Effector memory CD4-positive, alpha-beta T cell (primary cell): ENCODE results near the gene SSU72.
A peak's percentile ranks its signal among the peaks of the same experiment; 100 is the strongest.

Experiments used
- DNase-seq, 3 donors: peaks; one replicate each; pipeline ENCODE4 v3.0.0-alpha.2; 2020
- H3K27ac ChIP-seq: 2 replicates; pipeline ENCODE4 v1.7.0; 2013; ENCODE audit warnings: mild to moderate bottlenecking, low read length, moderate library complexity; ENCODE audit not compliant: insufficient read depth, poor library complexity, severe bottlenecking
- H3K27me3 ChIP-seq: replicated peaks from 2 replicates; pipeline ENCODE4 v1.7.0; 2013; ENCODE audit warnings: mild to moderate bottlenecking, low read length; ENCODE audit not compliant: insufficient read depth, control insufficient read depth, poor library complexity, severe bottlenecking
- H3K36me3 ChIP-seq: 2 replicates; pipeline ENCODE4 v1.7.0; 2013; ENCODE audit warnings: mild to moderate bottlenecking, low read length, moderate library complexity; ENCODE audit not compliant: control insufficient read depth, insufficient read depth
- H3K4me1 ChIP-seq: 2 replicates; pipeline ENCODE4 v1.7.0; 2013; ENCODE audit warnings: low read length, mild to moderate bottlenecking; ENCODE audit not compliant: control insufficient read depth, insufficient read depth, poor library complexity, severe bottlenecking
- H3K4me3 ChIP-seq: 2 replicates; pipeline ENCODE4 v1.7.0; 2013; ENCODE audit warnings: low read length, low read depth, mild to moderate bottlenecking; ENCODE audit not compliant: insufficient read depth, poor library complexity, severe bottlenecking
- H3K9me3 ChIP-seq: 2 replicates; pipeline ENCODE4 v1.7.0; 2013; ENCODE audit warnings: mild to moderate bottlenecking, low read length, moderate library complexity; ENCODE audit not compliant: control insufficient read depth
- total RNA-seq, 3 donors: gene quantifications; one replicate each; lab custom pipeline; 2026; lab: John Stamatoyannopoulos, UW

SSU72 gene
- 83.6 to 136 (median 114) reads per million in 3 donors for total RNA-seq

- DNase-seq: peak; percentile 85 to 89 (median 87)
- Histone ChIP-seq H3K36me3 (peaks cover 7% of the 10 kb centered on the region), H3K4me3 (peak within 1 kb of the TSS; percentile 99), H3K9me3 (no peaks in the 10 kb centered on the region), H3K4me1 (peaks cover 10% of the 10 kb centered on the region), H3K27me3 (no peaks in the 10 kb centered on the region), H3K27ac (peak within 1 kb of the TSS; percentile 99)
These were observed at the start of gene SSU72 for GRCh38 chr1:1574721-1575537. SSU72 (minus strand) TSS chr1:1574863; CDS start chr1:1574557, 306 bp downstream.

- Histone ChIP-seq H3K4me3 (no peak overlapping the region), H3K4me1 (peaks cover 2% of the 10 kb centered on the region), H3K27me3 (no peaks in the 10 kb centered on the region), H3K9me3 (no peaks in the 10 kb centered on the region), H3K36me3 (no peaks in the 10 kb centered on the region), H3K27ac (no peak overlapping the region)
- DNase-seq: no peak
These were observed 49.2 kb upstream of the SSU72 start for GRCh38 chr1:1623631-1624442.

DNA sequence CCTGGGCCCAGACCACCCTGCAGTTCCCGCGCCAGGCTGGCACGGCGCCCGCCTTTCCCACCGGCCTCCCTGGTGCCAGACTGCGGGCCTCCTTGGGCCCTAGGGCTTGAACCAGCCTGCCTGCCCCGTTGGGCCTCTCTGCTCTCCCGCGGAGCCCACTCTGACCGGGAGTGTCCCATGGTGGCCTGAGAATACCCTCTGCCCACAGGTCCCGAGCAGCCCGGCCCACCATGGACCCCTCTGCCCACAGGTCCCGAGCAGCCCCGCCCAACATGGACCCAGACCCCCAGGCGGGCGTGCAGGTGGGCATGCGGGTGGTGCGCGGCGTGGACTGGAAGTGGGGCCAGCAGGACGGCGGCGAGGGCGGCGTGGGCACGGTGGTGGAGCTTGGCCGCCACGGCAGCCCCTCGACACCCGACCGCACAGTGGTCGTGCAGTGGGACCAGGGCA lies 48.5 kb upstream of the SSU72 start:
- Histone ChIP-seq H3K36me3 (no peaks in the 10 kb centered on the region), H3K4me1 (no peaks in the 10 kb centered on the region)
- DNase-seq: no peak

GRCh38 chr1:1622788-1623094 lies 48.1 kb upstream of the SSU72 start:
- Histone ChIP-seq H3K27ac (no peak overlapping the region), H3K4me3 (no peak overlapping the region), H3K4me1 (no peaks in the 10 kb centered on the region), H3K27me3 (no peaks in the 10 kb centered on the region), H3K36me3 (no peaks in the 10 kb centered on the region), H3K9me3 (no peaks in the 10 kb centered on the region)
- no peak for DNase-seq

More for the DNA sequence above, 48.5 kb upstream of the SSU72 start:
- H3K4me3 ChIP-seq: no peak overlapping the region
- H3K27ac ChIP-seq: no peak overlapping the region
- H3K9me3 ChIP-seq: no peaks in the 10 kb centered on the region
- H3K27me3 ChIP-seq: no peaks in the 10 kb centered on the region

GRCh38 chr1:1622010-1622787 lies 47.5 kb upstream of the SSU72 start:
- Histone ChIP-seq H3K36me3 (no peaks in the 10 kb centered on the region), H3K4me1 (no peaks in the 10 kb centered on the region)

DNA sequence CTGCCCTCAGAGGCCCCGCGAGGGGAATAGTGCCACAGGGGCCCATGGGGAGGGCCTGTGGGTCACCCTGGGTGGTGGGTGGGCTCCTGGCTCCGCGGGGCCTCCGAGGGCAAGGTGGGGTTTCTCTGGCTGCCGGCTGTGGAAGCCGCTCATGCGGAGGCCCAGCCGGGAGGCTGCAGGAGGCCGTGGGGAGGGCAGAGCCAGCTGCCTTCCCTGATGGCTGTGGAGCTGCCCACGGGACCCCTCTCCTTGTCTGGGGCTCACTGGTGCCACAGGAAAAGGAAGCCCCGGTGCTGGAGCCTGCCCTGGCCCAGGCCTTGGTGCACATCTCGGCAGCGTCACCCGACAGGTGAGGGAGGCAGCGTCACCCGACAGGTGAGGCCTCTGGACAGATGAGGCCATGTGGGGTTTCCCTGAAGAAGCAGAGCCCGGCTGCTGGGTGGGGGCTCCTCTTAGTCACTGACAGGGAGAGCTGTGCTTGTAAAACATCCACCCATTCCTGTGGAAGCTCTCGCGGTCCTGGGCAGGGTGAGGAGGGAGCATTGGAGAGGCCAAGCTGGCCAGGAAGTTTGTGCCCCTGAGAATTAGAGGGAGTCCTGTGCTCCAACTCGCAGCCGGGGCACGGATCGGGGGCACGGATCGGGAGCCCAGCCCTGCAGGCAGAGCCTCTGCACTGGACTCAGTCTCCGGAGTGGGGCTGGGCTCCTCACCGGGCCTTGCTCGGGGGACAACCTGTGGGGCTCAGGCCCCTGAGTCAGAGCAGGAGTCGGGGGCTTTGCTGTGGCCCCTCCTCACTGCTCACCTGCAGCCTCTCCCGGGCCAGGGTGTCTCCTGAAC lies 46.7 kb upstream of the SSU72 start:
- H3K27ac ChIP-seq: no peak overlapping the region
- peaks cover 6% of the 10 kb centered on the region for H3K4me1 ChIP-seq
- no peak for DNase-seq
- no peaks in the 10 kb centered on the region for H3K36me3 ChIP-seq
- H3K27me3 ChIP-seq: no peaks in the 10 kb centered on the region
- no peaks in the 10 kb centered on the region for H3K9me3 ChIP-seq
- H3K4me3 ChIP-seq: no peak overlapping the region

More at GRCh38 chr1:1622010-1622787, 47.5 kb upstream of the SSU72 start:
- Histone ChIP-seq H3K9me3 (no peaks in the 10 kb centered on the region), H3K27me3 (no peaks in the 10 kb centered on the region), H3K4me3 (no peak overlapping the region), H3K27ac (no peak overlapping the region)
- no peak for DNase-seq

DNA sequence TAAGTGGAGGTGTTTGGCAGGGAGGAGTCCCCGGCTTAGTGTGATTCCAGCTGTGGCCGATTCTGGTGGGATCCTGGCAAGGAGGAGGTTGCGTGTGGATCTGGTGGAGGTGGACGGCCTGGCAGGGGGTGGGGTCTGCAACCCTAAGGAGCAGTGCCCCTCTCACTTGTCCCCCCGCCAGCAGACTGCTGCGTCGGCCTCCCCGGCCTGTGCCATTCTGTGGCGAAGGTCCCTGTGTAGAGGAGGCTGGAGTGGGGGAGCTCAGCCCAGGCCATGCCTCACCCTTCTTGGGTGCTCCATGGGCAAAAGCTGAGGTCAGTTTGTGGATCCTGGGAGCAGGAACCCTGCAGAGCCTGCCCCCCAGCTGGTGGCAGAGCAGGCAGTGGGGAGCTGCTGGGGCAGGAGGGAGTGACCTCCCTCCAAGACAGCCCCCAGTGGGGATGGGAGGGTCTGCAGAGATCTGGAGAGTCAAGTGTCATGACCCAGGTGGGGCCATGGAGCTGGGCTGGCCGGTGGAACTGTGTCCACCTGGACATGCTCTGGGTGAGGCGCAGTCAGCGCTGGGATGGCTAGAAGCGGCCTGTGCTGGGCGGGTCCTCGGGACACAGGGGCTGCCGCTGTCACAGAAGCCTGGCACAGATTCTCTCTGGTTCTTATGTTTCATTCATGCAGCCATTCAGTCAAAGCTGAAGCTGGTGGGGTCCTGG lies 45.9 kb upstream of the SSU72 start:
- no peak overlapping the region for H3K27ac ChIP-seq
- H3K36me3 ChIP-seq: no peaks in the 10 kb centered on the region
- no peaks in the 10 kb centered on the region for H3K27me3 ChIP-seq
- peaks cover 8% of the 10 kb centered on the region for H3K4me1 ChIP-seq
- no peaks in the 10 kb centered on the region for H3K9me3 ChIP-seq
- H3K4me3 ChIP-seq: no peak overlapping the region
- DNase-seq: no peak

GRCh38 chr1:1619917-1620361 lies 45.3 kb upstream of the SSU72 start:
- H3K4me3 ChIP-seq: no peak overlapping the region
- no peaks in the 10 kb centered on the region for H3K9me3 ChIP-seq
- no peak for DNase-seq
- H3K27me3 ChIP-seq: no peaks in the 10 kb centered on the region
- H3K36me3 ChIP-seq: no peaks in the 10 kb centered on the region
- no peak overlapping the region for H3K27ac ChIP-seq
- peaks cover 8% of the 10 kb centered on the region for H3K4me1 ChIP-seq
